Activated CD4-positive, CD25-positive, alpha-beta regulatory T cell treated with anti-CD3 and anti-CD28 coated beads, Interleukin-2, amount 50 U/mL, for 24 hours (primary cell): ENCODE measurements around the gene OGFOD3.
"Not testable (repeated sequence)": the region's sequence is repeated elsewhere in the genome, so short reads cannot be mapped to it uniquely, and the experiment has no call there.

ENCODE experiments used
- ATAC-seq, 2 donors: fragments of 150-1000 bp; cut with Tn5 transposase; one replicate each; pipeline ENCODE4 v1.10.0; 2021; ENCODE audit warnings: mild to moderate bottlenecking in 1 of 2, moderate library complexity in 1 of 2

The OGFOD3 gene

GRCh38 chr17:82350182-82351030 is 68.0 kb downstream of the OGFOD3 start:
- ATAC-seq, result peak in 1 of 2 donors; percentile 34

- ATAC-seq, result no peak
These were observed 69.1 kb downstream of the OGFOD3 start for GRCh38 chr17:82349287-82349701.

GRCh38 chr17:82348866-82349265 is 69.5 kb downstream of the OGFOD3 start:
- no peak for ATAC-seq

GRCh38 chr17:82348434-82348833 is 70.0 kb downstream of the OGFOD3 start:
- no peak for ATAC-seq

- not testable (repeated sequence) for ATAC-seq
These were observed 70.4 kb downstream of the OGFOD3 start for GRCh38 chr17:82347994-82348393.

GRCh38 chr17:82346342-82347300 is 71.8 kb downstream of the OGFOD3 start:
- no peak for ATAC-seq

GRCh38 chr17:82345151-82345976 is 73.0 kb downstream of the OGFOD3 start:
- no peak for ATAC-seq

GRCh38 chr17:82344175-82344907 is 74.0 kb downstream of the OGFOD3 start:
- ATAC-seq, result no peak

- ATAC-seq, result no peak
These were observed 74.8 kb downstream of the OGFOD3 start for GRCh38 chr17:82343560-82343959.

GRCh38 chr17:82342361-82343079 is 75.9 kb downstream of the OGFOD3 start:
- ATAC-seq, result no peak

GRCh38 chr17:82339634-82340580 is 78.5 kb downstream of the OGFOD3 start:
- no peak for ATAC-seq
